ENCODE results near the gene TCEA2. TPM values are rescaled to one million over a fixed set of nuclear protein-coding genes. Genes with fewer than 3 reads are reported as not detected.
A peak's percentile ranks its signal among the peaks of the same experiment; 100 is the strongest.

Gene TCEA2
- total and polyA plus RNA-seq, 2 of the 13 experiments (the other 11 are each of a cell fraction or from before 2014, with no cell fraction given) = 28.1 to 33.7 TPM

GRCh38 chr20:64101731-64102621, 39.0 kb downstream of the TCEA2 start (continued):
- TF ChIP-seq DZIP1 (CRISPR knock-in tag; IDR thresholded peaks at IDR 0.05) = 0 out of 2 replicates have a peak, but pooled peaks have one; percentile 8
- no peak for TF ChIP-seq ZNF766 (CRISPR knock-in tag; IDR thresholded peaks at IDR 0.05; ENCODE audit: borderline replicate concordance)
- TF ChIP-seq PRDM15 (CRISPR knock-in tag; IDR thresholded peaks at IDR 0.05) = no peak
- TF ChIP-seq ZNF674 (CRISPR knock-in tag; IDR thresholded peaks at IDR 0.05; ENCODE audit: low read depth) = no peak
- TF ChIP-seq MAFK (conservative IDR thresholded peaks at IDR 0.05 in 1 of 2, IDR thresholded peaks at IDR 0.05 in 1 of 2; ENCODE audit: low read length in 2 of 2) = no peak
- no peak for TF ChIP-seq ZNF570 (CRISPR knock-in tag; IDR thresholded peaks at IDR 0.05; ENCODE audit: borderline replicate concordance)
- no peak for TF ChIP-seq ZNF232 (CRISPR knock-in tag; IDR thresholded peaks at IDR 0.05; ENCODE audit: borderline replicate concordance)
- TF ChIP-seq ZNF703 (CRISPR knock-in tag; IDR thresholded peaks at IDR 0.05; ENCODE audit: borderline replicate concordance) = no peak
- TF ChIP-seq THAP9 (CRISPR knock-in tag; IDR thresholded peaks at IDR 0.05; ENCODE audit: borderline replicate concordance) = peak; percentile 27; the same call in 1 of the 2 replicates
- TF ChIP-seq FOXO1 (CRISPR knock-in tag; IDR thresholded peaks at IDR 0.05) = no peak
- no peak for TF ChIP-seq ZNF44 (CRISPR knock-in tag; IDR thresholded peaks at IDR 0.05)
- no peak for TF ChIP-seq ZNF770 (CRISPR knock-in tag; IDR thresholded peaks at IDR 0.05)
- TF ChIP-seq AHR (CRISPR knock-in tag; IDR thresholded peaks at IDR 0.05) = peak; percentile 10; the same call in 1 of the 2 replicates
- no peak for TF ChIP-seq ARNTL (CRISPR knock-in tag; IDR thresholded peaks at IDR 0.05)
- TF ChIP-seq CREM (IDR thresholded peaks at IDR 0.05) = no peak
- no peak for TF ChIP-seq CREM (CRISPR knock-in tag; IDR thresholded peaks at IDR 0.05)
- no peak for TF ChIP-seq CAMTA2 (CRISPR knock-in tag; IDR thresholded peaks at IDR 0.05; ENCODE audit: borderline replicate concordance)
